MM.1S (cell line): ENCODE data around the gene MYO16.

Experiments
- DNase-seq: peaks from one replicate; pipeline ENCODE4 v3.0.0-alpha.2; 2015
- H2AFZ ChIP-seq: fragments of 300-600 bp; sonication (generic); 2 replicates; pipeline ENCODE4 v1.6.0; 2016; ENCODE audit warnings: antibody characterized with exemption, low read length
- H3F3A ChIP-seq: fragments of 300-600 bp; sonication (generic); 2 replicates; pipeline ENCODE4 v1.6.1; 2016; ENCODE audit warnings: mild to moderate bottlenecking, antibody characterized with exemption, low read length, moderate library complexity, mixed read lengths; ENCODE audit not compliant: insufficient read depth
- H3K27ac ChIP-seq: fragments of 300-600 bp; sonication (generic); 2 replicates; pipeline ENCODE4 v1.5.1; 2016; ENCODE audit warnings: mild to moderate bottlenecking, low read length
- H3K27me3 ChIP-seq: fragments of 300-600 bp; sonication (generic); replicated peaks from 2 replicates; pipeline ENCODE4 v1.6.0; 2016; ENCODE audit warnings: low read length; ENCODE audit not compliant: insufficient read depth
- H3K36me3 ChIP-seq: fragments of 300-600 bp; sonication (generic); replicated peaks from 2 replicates; pipeline ENCODE4 v1.6.1; 2016; ENCODE audit warnings: mild to moderate bottlenecking, low read length, mixed read lengths; ENCODE audit not compliant: insufficient read depth
- H3K4me1 ChIP-seq: fragments of 300-600 bp; sonication (generic); 2 replicates; pipeline ENCODE4 v1.6.1; 2016; ENCODE audit warnings: low read length, mixed read lengths
- H3K4me2 ChIP-seq: fragments of 300-600 bp; sonication (generic); 2 replicates; pipeline ENCODE4 v1.6.0; 2016; ENCODE audit warnings: low read depth, low read length
- H3K4me3 ChIP-seq: fragments of 300-600 bp; sonication (generic); 2 replicates; pipeline ENCODE4 v1.5.1; 2016; ENCODE audit warnings: low read length, mixed read lengths
- H3K79me2 ChIP-seq: fragments of 300-600 bp; sonication (generic); 2 replicates; pipeline ENCODE4 v1.6.1; 2016; ENCODE audit warnings: mixed run types, low read length, mixed read lengths
- H3K9ac ChIP-seq: fragments of 300-600 bp; sonication (generic); 2 replicates; pipeline ENCODE4 v1.6.1; 2016; ENCODE audit warnings: low read length, mixed read lengths
- H3K9me2 ChIP-seq: fragments of 300-600 bp; sonication (generic); replicated peaks from 2 replicates; pipeline ENCODE4 v1.6.1; 2016; ENCODE audit warnings: mild to moderate bottlenecking, low read length, mixed read lengths; ENCODE audit not compliant: insufficient read depth
- H3K9me3 ChIP-seq: fragments of 300-600 bp; sonication (generic); replicated peaks from 2 replicates; pipeline ENCODE4 v1.6.1; 2016; ENCODE audit warnings: mild to moderate bottlenecking, low read length, mixed read lengths; ENCODE audit not compliant: insufficient read depth
- H4K20me1 ChIP-seq: fragments of 300-600 bp; sonication (generic); 2 replicates; pipeline ENCODE4 v1.6.1; 2016; ENCODE audit warnings: mild to moderate bottlenecking, low read length, moderate library complexity, mixed read lengths; ENCODE audit not compliant: insufficient read depth
- EZH2 ChIP-seq: fragments of 300-600 bp; sonication (generic); optimal IDR thresholded peaks from 2 replicates; pipeline ENCODE3; 2017; ENCODE audit warnings: low read depth, mild to moderate bottlenecking, antibody characterized with exemption, low read length, mixed read lengths
- EZH2phosphoT487 ChIP-seq: fragments of 300-600 bp; sonication (generic); IDR thresholded peaks from 2 replicates; pipeline ENCODE4 v1.6.1; 2018; ENCODE audit warnings: antibody characterized with exemption, low read length
- TF ChIP-seq, protein P1 (sequence below): fragments of 300-600 bp; sonication (generic); IDR thresholded peaks from 2 replicates; pipeline ENCODE4 v1.5.1; 2016; ENCODE audit warnings: antibody characterized with exemption, low read length, mixed read lengths

The MYO16 gene

DNA sequence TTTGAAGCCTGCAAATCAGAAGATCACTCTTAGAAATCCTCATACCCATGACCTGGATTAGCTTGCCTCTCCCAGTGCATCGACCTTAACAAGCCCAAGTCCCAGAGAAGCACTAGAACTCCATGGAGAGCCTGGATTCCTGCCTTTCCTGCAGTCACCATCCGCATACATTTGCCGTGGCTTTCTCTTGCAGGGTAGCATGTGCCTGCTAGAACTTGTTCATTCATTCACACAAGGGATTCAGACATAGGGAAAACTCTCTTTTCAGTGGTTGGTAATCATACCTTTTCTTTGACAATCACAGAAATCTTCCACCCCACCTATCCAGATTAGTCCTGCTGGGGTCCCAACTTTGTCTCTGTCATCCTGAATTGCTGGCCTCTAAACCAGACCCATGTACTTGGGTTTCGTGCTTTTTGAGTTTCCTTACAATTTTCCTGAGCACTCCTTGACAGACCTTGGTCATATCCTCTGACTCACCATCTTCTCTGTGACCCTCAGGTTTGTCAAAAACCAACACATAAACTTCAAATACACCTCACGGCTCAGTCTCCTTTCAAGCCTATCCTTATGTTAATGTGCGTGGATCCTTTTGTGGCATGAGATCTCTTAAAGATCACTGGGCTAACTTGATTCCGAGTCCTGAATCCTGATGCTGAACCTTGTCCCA lies 355.0 kb downstream of the MYO16 start:
- no peak overlapping the region for H3K9ac ChIP-seq
- no peak for DNase-seq
- H3K4me2 ChIP-seq: no peak overlapping the region
- no peaks in the 10 kb centered on the region for H3K4me1 ChIP-seq
- no peaks in the 10 kb centered on the region for H3K9me3 ChIP-seq
- H3K79me2 ChIP-seq: no peaks in the 10 kb centered on the region
- no peak overlapping the region for H3K27ac ChIP-seq
- TF ChIP-seq EZH2phosphoT487 (no peak), EZH2 (no peak)
- TF ChIP-seq, protein P1, sequence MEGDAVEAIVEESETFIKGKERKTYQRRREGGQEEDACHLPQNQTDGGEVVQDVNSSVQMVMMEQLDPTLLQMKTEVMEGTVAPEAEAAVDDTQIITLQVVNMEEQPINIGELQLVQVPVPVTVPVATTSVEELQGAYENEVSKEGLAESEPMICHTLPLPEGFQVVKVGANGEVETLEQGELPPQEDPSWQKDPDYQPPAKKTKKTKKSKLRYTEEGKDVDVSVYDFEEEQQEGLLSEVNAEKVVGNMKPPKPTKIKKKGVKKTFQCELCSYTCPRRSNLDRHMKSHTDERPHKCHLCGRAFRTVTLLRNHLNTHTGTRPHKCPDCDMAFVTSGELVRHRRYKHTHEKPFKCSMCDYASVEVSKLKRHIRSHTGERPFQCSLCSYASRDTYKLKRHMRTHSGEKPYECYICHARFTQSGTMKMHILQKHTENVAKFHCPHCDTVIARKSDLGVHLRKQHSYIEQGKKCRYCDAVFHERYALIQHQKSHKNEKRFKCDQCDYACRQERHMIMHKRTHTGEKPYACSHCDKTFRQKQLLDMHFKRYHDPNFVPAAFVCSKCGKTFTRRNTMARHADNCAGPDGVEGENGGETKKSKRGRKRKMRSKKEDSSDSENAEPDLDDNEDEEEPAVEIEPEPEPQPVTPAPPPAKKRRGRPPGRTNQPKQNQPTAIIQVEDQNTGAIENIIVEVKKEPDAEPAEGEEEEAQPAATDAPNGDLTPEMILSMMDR: no peak
- no peaks in the 10 kb centered on the region for H3F3A ChIP-seq
- no peaks in the 10 kb centered on the region for H3K36me3 ChIP-seq
- H3K4me3 ChIP-seq: no peak overlapping the region
- H4K20me1 ChIP-seq: no peaks in the 10 kb centered on the region
- H3K27me3 ChIP-seq: no peaks in the 10 kb centered on the region
- H2AFZ ChIP-seq: no peak overlapping the region
- no peaks in the 10 kb centered on the region for H3K9me2 ChIP-seq

GRCh38 chr13:108985166-108985565 lies 355.8 kb downstream of the MYO16 start:
- Histone ChIP-seq H3F3A (no peaks in the 10 kb centered on the region), H3K27me3 (no peaks in the 10 kb centered on the region), H3K79me2 (no peaks in the 10 kb centered on the region), H3K4me3 (no peak overlapping the region), H3K4me2 (no peak overlapping the region), H3K27ac (no peak overlapping the region), H3K9me3 (no peaks in the 10 kb centered on the region), H4K20me1 (no peaks in the 10 kb centered on the region), H3K36me3 (no peaks in the 10 kb centered on the region), H3K9me2 (no peaks in the 10 kb centered on the region), H3K9ac (no peak overlapping the region), H2AFZ (no peak overlapping the region), H3K4me1 (no peaks in the 10 kb centered on the region)
- TF ChIP-seq, protein P1: no peak
- TF ChIP-seq EZH2 (no peak), EZH2phosphoT487 (no peak)
- DNase-seq: no peak

GRCh38 chr13:108987517-108987916 lies 358.1 kb downstream of the MYO16 start:
- no peak overlapping the region for H3K4me2 ChIP-seq
- H3K27me3 ChIP-seq: no peaks in the 10 kb centered on the region
- H3K36me3 ChIP-seq: no peaks in the 10 kb centered on the region
- H3K79me2 ChIP-seq: no peaks in the 10 kb centered on the region
- H3K9me3 ChIP-seq: no peaks in the 10 kb centered on the region
- H3K9me2 ChIP-seq: no peaks in the 10 kb centered on the region
- H3K4me3 ChIP-seq: no peak overlapping the region
- H4K20me1 ChIP-seq: no peaks in the 10 kb centered on the region
- no peaks in the 10 kb centered on the region for H3F3A ChIP-seq
- H2AFZ ChIP-seq: no peak overlapping the region
- no peak for DNase-seq
- TF ChIP-seq, protein P1: no peak
- TF ChIP-seq EZH2phosphoT487: no peak
- no peak for TF ChIP-seq EZH2
- H3K27ac ChIP-seq: no peak overlapping the region
- H3K9ac ChIP-seq: no peak overlapping the region
- no peaks in the 10 kb centered on the region for H3K4me1 ChIP-seq
